Progenitor cell of endocrine pancreas (in vitro differentiated cells): ENCODE measurements around the gene RASGRP1. TPM values are rescaled to one million over a fixed set of nuclear protein-coding genes. Genes with fewer than 3 reads are reported as not detected.

Source experiments
- DNase-seq: peaks from one replicate; pipeline ENCODE4 v3.0.0; 2021; ENCODE audit warnings: low spot score; ENCODE audit not compliant: unreplicated experiment
- H3K27ac Mint-ChIP-seq: 2 replicates; pipeline ENCODE4 v1.8.0; 2021; ENCODE audit warnings: mild to moderate bottlenecking, moderate library complexity, mixed read lengths
- H3K27me3 Mint-ChIP-seq: 2 replicates; pipeline ENCODE4 v1.8.0; 2021; ENCODE audit warnings: mixed read lengths
- H3K36me3 Mint-ChIP-seq: 2 replicates; pipeline ENCODE4 v1.8.0; 2022; ENCODE audit warnings: mixed read lengths; ENCODE audit not compliant: insufficient read depth
- H3K4me1 Mint-ChIP-seq: 2 replicates; pipeline ENCODE4 v1.8.0; 2021; ENCODE audit warnings: low read depth, mixed read lengths
- H3K4me3 Mint-ChIP-seq: 2 replicates; pipeline ENCODE4 v1.8.0; 2021; ENCODE audit warnings: low read depth, mild to moderate bottlenecking, moderate library complexity, mixed read lengths
- H3K9me3 Mint-ChIP-seq: 2 replicates; pipeline ENCODE4 v1.8.0; 2021; ENCODE audit warnings: low read depth, mixed read lengths
- CTCF ChIP-seq: fragments of 200-600 bp; sonication (generic); IDR thresholded peaks from one replicate; pipeline ENCODE4 v1.5.0; 2021; ENCODE audit warnings: antibody characterized with exemption, mild to moderate bottlenecking; ENCODE audit not compliant: unreplicated experiment
- total RNA-seq: library from RNA; stranded (reverse); gene quantifications from 2 replicates; pipeline ENCODE4 v1.2.1, GENCODE V29; 2021

Gene RASGRP1
- total RNA-seq, 1 donor from 2014 or later, result 1.5 TPM

- no peak for TF ChIP-seq CTCF
- H3K4me3 Mint-ChIP-seq, result no peak overlapping the region
- H3K4me1 Mint-ChIP-seq, result no peaks in the 10 kb centered on the region
- H3K27ac Mint-ChIP-seq, result no peak overlapping the region
- no peaks in the 10 kb centered on the region for H3K36me3 Mint-ChIP-seq
- H3K27me3 Mint-ChIP-seq, result peaks cover 64% of the 10 kb centered on the region
- peaks cover 2% of the 10 kb centered on the region for H3K9me3 Mint-ChIP-seq
- no peak for DNase-seq
Observed at GRCh38 chr15:38576261-38576660, 11.6 kb upstream of the RASGRP1 start.

- peaks cover 55% of the 10 kb centered on the region for H3K27me3 Mint-ChIP-seq
- peaks cover 2% of the 10 kb centered on the region for H3K4me1 Mint-ChIP-seq
- peak overlapping the region; percentile 10 for H3K27ac Mint-ChIP-seq
- TF ChIP-seq CTCF, result no peak
- peak overlapping the region; percentile 79 for H3K4me3 Mint-ChIP-seq
- no peaks in the 10 kb centered on the region for H3K36me3 Mint-ChIP-seq
- no peak for DNase-seq
- H3K9me3 Mint-ChIP-seq, result peaks cover under 1% of the 10 kb centered on the region
Observed at GRCh38 chr15:38565287-38565670, 665 bp upstream of the RASGRP1 start.

GRCh38 chr15:38563723-38564519 lies 693 bp downstream of the RASGRP1 start:
- Mint-ChIP-seq H3K36me3 (no peaks in the 10 kb centered on the region), H3K9me3 (no peaks in the 10 kb centered on the region), H3K4me1 (peaks cover 2% of the 10 kb centered on the region), H3K4me3 (peak overlapping the region; percentile 79), H3K27ac (no peak overlapping the region), H3K27me3 (peaks cover 63% of the 10 kb centered on the region)
- peak; percentile 97 for TF ChIP-seq CTCF
- DNase-seq, result peak; percentile 75

- TF ChIP-seq CTCF, result no peak
- no peaks in the 10 kb centered on the region for H3K36me3 Mint-ChIP-seq
- peaks cover 2% of the 10 kb centered on the region for H3K4me1 Mint-ChIP-seq
- H3K9me3 Mint-ChIP-seq, result no peaks in the 10 kb centered on the region
- H3K27ac Mint-ChIP-seq, result no peak overlapping the region
- H3K27me3 Mint-ChIP-seq, result peaks cover 64% of the 10 kb centered on the region
- DNase-seq, result no peak
- no peak overlapping the region for H3K4me3 Mint-ChIP-seq
Observed at GRCh38 chr15:38562278-38562677, 2.3 kb downstream of the RASGRP1 start.

GRCh38 chr15:38560456-38560926 lies 4.1 kb downstream of the RASGRP1 start:
- DNase-seq, result no peak
- Mint-ChIP-seq H3K36me3 (no peaks in the 10 kb centered on the region), H3K27me3 (peaks cover 51% of the 10 kb centered on the region), H3K4me3 (no peak overlapping the region), H3K27ac (no peak overlapping the region), H3K4me1 (peaks cover 7% of the 10 kb centered on the region), H3K9me3 (no peaks in the 10 kb centered on the region)
- TF ChIP-seq CTCF, result no peak
